Frontal cortex (tissue), 4 donors: ENCODE measurements around the gene SRCAP. TPM values are rescaled to one million over a fixed set of nuclear protein-coding genes. Genes with fewer than 3 reads are reported as not detected.

Experiments
- DNase-seq, 2 donors: peaks; one replicate each; pipeline ENCODE4 v3.0.0; 2012; ENCODE audit warnings: low spot score in 2 of 2
- FAIRE-seq: peaks from 2 replicates; lab custom pipeline; 2012; peaks lifted over from hg19 to GRCh38; lab: Jason Lieb, UNC
- total RNA-seq: library from RNA; depleted of rRNA; stranded (reverse); fragments of >200 nt; gene quantifications from one replicate; pipeline ENCODE4 v1.2.3, GENCODE V29; 2014
- donor health status: control.
- donor health status: control.
- donor health status: control.

The SRCAP gene
- total RNA-seq, 1 donor from 2014 or later, result 14.3 TPM

- FAIRE-seq, result no peak
- DNase-seq, result no peak
These were observed 35.9 kb upstream of the SRCAP start for GRCh38 chr16:30663038-30663437.

GRCh38 chr16:30663820-30664219, 35.2 kb upstream of the SRCAP start:
- FAIRE-seq (no peak), DNase-seq (peak; percentile 28 to 38)

GRCh38 chr16:30664616-30665109, 34.3 kb upstream of the SRCAP start:
- peak; percentile 18 to 31 for DNase-seq
- FAIRE-seq, result no peak

- no peak for FAIRE-seq
- peak; percentile 17 to 26 for DNase-seq
These were observed 33.7 kb upstream of the SRCAP start for GRCh38 chr16:30665155-30665829.

- DNase-seq, result peak in 1 of 2 donors; percentile 24
- no peak for FAIRE-seq
These were observed 33.2 kb upstream of the SRCAP start for GRCh38 chr16:30665830-30666190.

- no peak for FAIRE-seq
- peak in 1 of 2 donors; percentile 7 for DNase-seq
These were observed 32.3 kb upstream of the SRCAP start for GRCh38 chr16:30666681-30667080.

- FAIRE-seq, result no peak
- DNase-seq, result peak in 1 of 2 donors; percentile 3
These were observed 31.5 kb upstream of the SRCAP start for GRCh38 chr16:30667361-30667905.

- DNase-seq (no peak), FAIRE-seq (no peak)
These were observed 30.6 kb upstream of the SRCAP start for GRCh38 chr16:30668393-30668792.

- no peak for DNase-seq
- no peak for FAIRE-seq
These were observed 29.7 kb upstream of the SRCAP start for GRCh38 chr16:30669026-30669902.

GRCh38 chr16:30669903-30670824, 28.8 kb upstream of the SRCAP start:
- FAIRE-seq (no peak), DNase-seq (no peak)

- no peak for DNase-seq
- no peak for FAIRE-seq
These were observed 23.8 kb upstream of the SRCAP start for GRCh38 chr16:30675143-30675542.

GRCh38 chr16:30677931-30678585, 20.9 kb upstream of the SRCAP start:
- FAIRE-seq, result no peak
- no peak for DNase-seq

- DNase-seq (no peak), FAIRE-seq (no peak)
These were observed 20.4 kb upstream of the SRCAP start for GRCh38 chr16:30678586-30678970.

- FAIRE-seq (no peak), DNase-seq (no peak)
These were observed 18.6 kb upstream of the SRCAP start for GRCh38 chr16:30680326-30680725.

- no peak for DNase-seq
- no peak for FAIRE-seq
These were observed 10.3 kb upstream of the SRCAP start for GRCh38 chr16:30688701-30689100.

- FAIRE-seq (no peak), DNase-seq (no peak)
These were observed 7.1 kb upstream of the SRCAP start for GRCh38 chr16:30691907-30692306.

GRCh38 chr16:30692396-30693064, 6.4 kb upstream of the SRCAP start:
- FAIRE-seq (no peak), DNase-seq (no peak)

GRCh38 chr16:30694926-30695693, 3.9 kb upstream of the SRCAP start:
- no peak for FAIRE-seq
- DNase-seq, result no peak
